PC-3 (cell line): ENCODE data around the gene SNX19. TPM values are rescaled to one million over a fixed set of nuclear protein-coding genes. Genes with fewer than 3 reads are reported as not detected.
A peak's percentile ranks its signal among the peaks of the same experiment; 100 is the strongest.

ENCODE experiments used
- ATAC-seq: fragments of 200-7000 bp; cut with Tn5 transposase; 2 replicates; pipeline ENCODE4 v1.9.1; 2020; ENCODE audit warnings: mild to moderate bottlenecking, moderate library complexity
- BruUV-seq: library from RNA; stranded (reverse); fragments of 400-500 nt; replicated peaks from 2 replicates; lab custom pipeline; 2021; lab: Mats Ljungman, UMichigan
- CTCF ChIA-PET: fragments of 300-600 bp; sonication (Branson Sonifier 250); formaldehyde crosslinking; loops from one replicate; lab custom pipeline; 2022; ENCODE audit warnings: antibody characterized with exemption; lab: Charles Lee
- POLR2A ChIA-PET: fragments of 300-600 bp; sonication (Branson Sonifier 250); formaldehyde crosslinking; loops from one replicate; lab custom pipeline; 2022; ENCODE audit warnings: antibody characterized with exemption; ENCODE audit not compliant: unreplicated experiment; lab: Charles Lee
- DNase-seq: peaks from one replicate; pipeline ENCODE4 v3.0.0-alpha.2; 2015
- H2AFZ ChIP-seq: fragments of 300-600 bp; sonication (generic); 2 replicates; pipeline ENCODE4 v1.6.0; 2016; ENCODE audit warnings: antibody characterized with exemption, low read length
- H3F3A ChIP-seq: fragments of 300-600 bp; sonication (generic); one replicate; pipeline ENCODE4 v1.6.0; 2017; ENCODE audit warnings: antibody characterized with exemption, low read length, control low read depth, mild to moderate bottlenecking; ENCODE audit not compliant: unreplicated experiment
- H3K27ac ChIP-seq: fragments of 300-600 bp; sonication (generic); 2 replicates; pipeline ENCODE4 v1.5.1; 2016; ENCODE audit warnings: mild to moderate bottlenecking, low read length
- H3K27me3 ChIP-seq: fragments of 300-600 bp; sonication (generic); 2 replicates; pipeline ENCODE4 v1.6.1; 2016; ENCODE audit warnings: low read length, mixed read lengths
- H3K36me3 ChIP-seq: fragments of 300-600 bp; sonication (generic); 2 replicates; pipeline ENCODE4 v1.6.1; 2016; ENCODE audit warnings: low read depth, mixed run types, low read length, mixed read lengths
- H3K4me1 ChIP-seq: fragments of 300-600 bp; sonication (generic); 2 replicates; pipeline ENCODE4 v1.5.1; 2016; ENCODE audit warnings: low read length; ENCODE audit not compliant: insufficient read depth
- H3K4me2 ChIP-seq: fragments of 300-600 bp; sonication (generic); 2 replicates; pipeline ENCODE4 v1.6.0; 2016; ENCODE audit warnings: low read length
- H3K4me3 ChIP-seq: fragments of 300-600 bp; sonication (generic); 2 replicates; pipeline ENCODE4 v1.5.1; 2016; ENCODE audit warnings: mild to moderate bottlenecking, low read length, mixed read lengths
- H3K79me2 ChIP-seq: fragments of 300-600 bp; sonication (generic); 2 replicates; pipeline ENCODE4 v1.6.1; 2017; ENCODE audit warnings: low read length, mixed read lengths
- H3K9ac ChIP-seq: fragments of 300-600 bp; sonication (generic); 2 replicates; pipeline ENCODE4 v1.6.0; 2016; ENCODE audit warnings: mild to moderate bottlenecking, low read length
- H3K9me2 ChIP-seq: fragments of 300-600 bp; sonication (generic); replicated peaks from 2 replicates; pipeline ENCODE4 v1.6.1; 2016; ENCODE audit warnings: mixed run types, low read length, mixed read lengths
- H3K9me3 ChIP-seq: fragments of 300-600 bp; sonication (generic); 2 replicates; pipeline ENCODE4 v1.6.1; 2016; ENCODE audit warnings: low read length, mixed read lengths
- H4K20me1 ChIP-seq: fragments of 300-600 bp; sonication (generic); 2 replicates; pipeline ENCODE4 v1.6.1; 2016; ENCODE audit warnings: low read length, mixed read lengths
- EZH2 ChIP-seq: fragments of 300-600 bp; sonication (generic); IDR thresholded peaks from one replicate; pipeline ENCODE4 v1.6.1; 2017; ENCODE audit warnings: antibody characterized with exemption, mild to moderate bottlenecking, low read length; ENCODE audit not compliant: unreplicated experiment
- EZH2phosphoT487 ChIP-seq: fragments of 300-600 bp; sonication (generic); IDR thresholded peaks from 2 replicates; pipeline ENCODE4 v1.6.1; 2018; ENCODE audit warnings: mild to moderate bottlenecking, antibody characterized with exemption, low read length, borderline replicate concordance
- intact Hi-C: fragments of 100-400 bp; cut with micrococcal nuclease; formaldehyde crosslinking; loops from 2 replicates; pipeline ENCODE4 v1.9.0; 2023
- total RNA-seq: library from RNA; depleted of rRNA; stranded (reverse); fragments of >200 nt; gene quantifications from 2 replicates; pipeline ENCODE4 v1.2.3, GENCODE V29; 2014
- TF ChIP-seq, protein P1 (sequence below): fragments of 300-600 bp; sonication (generic); conservative IDR thresholded peaks from 2 replicates; pipeline ENCODE4 v1.5.1; 2017; ENCODE audit warnings: antibody characterized with exemption, low read depth, mild to moderate bottlenecking, low read length

SNX19 gene
- total RNA-seq, 1 experiment from 2014 or later: 66.4 TPM

DNA sequence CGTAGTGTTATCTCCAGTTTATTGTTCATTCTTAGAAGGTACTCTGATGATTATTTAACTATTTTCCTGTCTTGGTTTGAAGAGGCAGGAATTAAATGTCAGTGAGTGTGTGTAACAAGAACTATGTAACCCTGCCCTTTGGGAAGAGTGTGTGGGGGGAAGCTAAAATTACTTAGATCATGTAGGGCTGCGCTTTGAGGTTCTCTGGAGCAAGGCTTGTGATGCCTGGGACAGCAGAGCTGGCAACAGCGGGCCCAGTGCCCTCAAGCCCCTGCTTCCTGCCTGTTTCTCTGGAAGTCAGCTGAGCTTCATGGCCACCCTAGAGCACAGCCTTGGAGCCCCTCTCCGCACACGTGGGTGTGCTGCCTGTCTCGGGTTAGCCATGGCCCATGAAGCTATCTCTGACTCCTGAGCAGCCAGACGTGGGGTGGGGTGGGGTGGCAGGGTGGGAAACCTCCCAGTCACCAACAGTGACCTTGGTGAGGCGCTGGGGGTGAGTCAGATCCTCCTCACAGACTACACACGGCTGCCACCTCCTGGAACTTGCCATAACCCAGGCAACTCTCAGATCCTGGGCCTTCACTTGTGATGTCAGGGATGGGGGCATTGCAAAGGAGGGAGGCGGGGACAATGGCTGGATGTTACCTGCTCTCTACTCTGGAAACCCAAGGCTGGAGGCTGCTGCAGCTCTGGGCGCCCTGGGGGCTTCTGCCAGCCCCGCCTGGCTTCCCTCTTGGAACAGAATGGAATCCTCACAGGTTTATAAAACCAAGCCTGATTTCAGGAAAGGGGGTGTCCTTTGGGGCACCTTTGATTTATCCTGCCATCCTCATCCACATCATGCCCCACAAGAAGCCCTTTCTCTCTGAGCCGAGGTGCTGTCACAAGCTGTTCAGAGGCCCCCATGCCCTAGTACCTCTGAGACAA is 88.6 kb downstream of the SNX19 start:
- Histone ChIP-seq H3K27me3 (no peaks in the 10 kb centered on the region), H3K9ac (peak overlapping the region; percentile 58), H3K36me3 (no peaks in the 10 kb centered on the region), H3K4me1 (peaks cover 23% of the 10 kb centered on the region), H3K4me2 (no peak overlapping the region), H3K9me3 (no peaks in the 10 kb centered on the region), H3K27ac (peak overlapping the region; percentile 58), H3F3A (no peaks in the 10 kb centered on the region), H4K20me1 (no peaks in the 10 kb centered on the region), H2AFZ (peak overlapping the region; percentile 45), H3K9me2 (no peaks in the 10 kb centered on the region), H3K79me2 (no peaks in the 10 kb centered on the region), H3K4me3 (no peak overlapping the region)
- BruUV-seq: no TSS peak
- TF ChIP-seq, protein P1, sequence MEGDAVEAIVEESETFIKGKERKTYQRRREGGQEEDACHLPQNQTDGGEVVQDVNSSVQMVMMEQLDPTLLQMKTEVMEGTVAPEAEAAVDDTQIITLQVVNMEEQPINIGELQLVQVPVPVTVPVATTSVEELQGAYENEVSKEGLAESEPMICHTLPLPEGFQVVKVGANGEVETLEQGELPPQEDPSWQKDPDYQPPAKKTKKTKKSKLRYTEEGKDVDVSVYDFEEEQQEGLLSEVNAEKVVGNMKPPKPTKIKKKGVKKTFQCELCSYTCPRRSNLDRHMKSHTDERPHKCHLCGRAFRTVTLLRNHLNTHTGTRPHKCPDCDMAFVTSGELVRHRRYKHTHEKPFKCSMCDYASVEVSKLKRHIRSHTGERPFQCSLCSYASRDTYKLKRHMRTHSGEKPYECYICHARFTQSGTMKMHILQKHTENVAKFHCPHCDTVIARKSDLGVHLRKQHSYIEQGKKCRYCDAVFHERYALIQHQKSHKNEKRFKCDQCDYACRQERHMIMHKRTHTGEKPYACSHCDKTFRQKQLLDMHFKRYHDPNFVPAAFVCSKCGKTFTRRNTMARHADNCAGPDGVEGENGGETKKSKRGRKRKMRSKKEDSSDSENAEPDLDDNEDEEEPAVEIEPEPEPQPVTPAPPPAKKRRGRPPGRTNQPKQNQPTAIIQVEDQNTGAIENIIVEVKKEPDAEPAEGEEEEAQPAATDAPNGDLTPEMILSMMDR: peak; percentile 89
- TF ChIP-seq EZH2phosphoT487: no peak
- DNase-seq: peak; percentile 93
- ChIA-PET POLR2A (no interaction called here), CTCF (interaction anchor here (0.6 to 0.9 kb wide), 7 partner anchors 153 to 397 kb away, joined by 3 to 26 read pairs (median 10); no protein-coding TSS in a partner anchor)
- intact Hi-C loops: loop anchor here (1.0 to 5.0 kb wide), 4 partner anchors 31 to 392 kb away; no protein-coding TSS in a partner anchor
- peak; percentile 95 for ATAC-seq

- Histone ChIP-seq H3K36me3 (no peaks in the 10 kb centered on the region), H3K9me2 (no peaks in the 10 kb centered on the region), H3F3A (no peaks in the 10 kb centered on the region), H3K4me3 (no peak overlapping the region), H3K27me3 (no peaks in the 10 kb centered on the region), H3K4me2 (no peak overlapping the region), H3K27ac (peak overlapping the region; percentile 5; the same call in 1 of the 2 replicates), H3K9me3 (no peaks in the 10 kb centered on the region), H4K20me1 (no peaks in the 10 kb centered on the region), H3K9ac (no peak overlapping the region; the same call in 1 of the 2 replicates), H3K4me1 (peaks cover 23% of the 10 kb centered on the region), H3K79me2 (no peaks in the 10 kb centered on the region), H2AFZ (no peak overlapping the region)
- ChIA-PET CTCF (interaction anchor here (0.9 kb wide), 1 partner anchor 391 kb away, joined by 7 read pairs; no protein-coding TSS in a partner anchor), POLR2A (no interaction called here)
- no peak for TF ChIP-seq EZH2phosphoT487
- TF ChIP-seq EZH2: no peak
- TF ChIP-seq, protein P1: no peak
- intact Hi-C loops: loop anchor here (2.0 to 5.0 kb wide), 2 partner anchors 159 to 190 kb away; no protein-coding TSS in a partner anchor
- no TSS peak for BruUV-seq
- DNase-seq (no peak), ATAC-seq (no peak)
Observed at GRCh38 chr11:130826572-130826971, 89.7 kb downstream of the SNX19 start.

- no peak overlapping the region for H3K4me3 ChIP-seq
- POLR2A ChIA-PET: no interaction called here
- no peaks in the 10 kb centered on the region for H3K27me3 ChIP-seq
- no peak overlapping the region for H3K27ac ChIP-seq
- no peaks in the 10 kb centered on the region for H3K79me2 ChIP-seq
- TF ChIP-seq EZH2: no peak
- TF ChIP-seq EZH2phosphoT487: no peak
- TF ChIP-seq, protein P1: no peak
- intact Hi-C loops: loop anchor here (2.0 to 5.0 kb wide), 2 partner anchors 159 to 189 kb away; no protein-coding TSS in a partner anchor
- ATAC-seq (no peak), DNase-seq (no peak)
- H3K9ac ChIP-seq: no peak overlapping the region
- no peak overlapping the region for H2AFZ ChIP-seq
- BruUV-seq: no TSS peak
- no peaks in the 10 kb centered on the region for H4K20me1 ChIP-seq
- CTCF ChIA-PET: no interaction called here
- peaks cover 19% of the 10 kb centered on the region for H3K4me1 ChIP-seq
- no peaks in the 10 kb centered on the region for H3K9me2 ChIP-seq
- no peak overlapping the region for H3K4me2 ChIP-seq
- no peaks in the 10 kb centered on the region for H3K36me3 ChIP-seq
- no peaks in the 10 kb centered on the region for H3F3A ChIP-seq
- no peaks in the 10 kb centered on the region for H3K9me3 ChIP-seq
Observed at GRCh38 chr11:130825983-130826382, 90.3 kb downstream of the SNX19 start.
